Astrocyte of the spinal cord (primary cell): ENCODE data around the gene TSPAN31.
A peak's percentile ranks its signal among the peaks of the same experiment; 100 is the strongest.
"Not testable (repeated sequence)": the region's sequence is repeated elsewhere in the genome, so short reads cannot be mapped to it uniquely, and the experiment has no call there.

Experiments used
- DNase-seq: peaks from one replicate; pipeline ENCODE4 v3.0.0; 2011; ENCODE audit warnings: low read depth, low spot score
- H3K4me3 ChIP-seq: 2 replicates; pipeline ENCODE4 v1.5.1; 2011; ENCODE audit warnings: low read depth, mild to moderate bottlenecking, low read length, moderate library complexity
- in situ Hi-C: cut with HindIII; loops from 2 replicates; pipeline ENCODE4 v1.10.0; 2017; ENCODE audit warnings: low sequenced_read_pairs
- TF ChIP-seq, protein P1 (sequence below): IDR thresholded peaks from 2 replicates; pipeline ENCODE4 v1.5.1; 2012; ENCODE audit warnings: low read depth, mild to moderate bottlenecking, low read length, inconsistent platforms

TSPAN31 gene

GRCh38 chr12:57767876-57768275 is 23.0 kb downstream of the TSPAN31 start:
- in situ Hi-C loops: no loop called here
- no peak for DNase-seq
- H3K4me3 ChIP-seq: no peak overlapping the region
- TF ChIP-seq, protein P1, sequence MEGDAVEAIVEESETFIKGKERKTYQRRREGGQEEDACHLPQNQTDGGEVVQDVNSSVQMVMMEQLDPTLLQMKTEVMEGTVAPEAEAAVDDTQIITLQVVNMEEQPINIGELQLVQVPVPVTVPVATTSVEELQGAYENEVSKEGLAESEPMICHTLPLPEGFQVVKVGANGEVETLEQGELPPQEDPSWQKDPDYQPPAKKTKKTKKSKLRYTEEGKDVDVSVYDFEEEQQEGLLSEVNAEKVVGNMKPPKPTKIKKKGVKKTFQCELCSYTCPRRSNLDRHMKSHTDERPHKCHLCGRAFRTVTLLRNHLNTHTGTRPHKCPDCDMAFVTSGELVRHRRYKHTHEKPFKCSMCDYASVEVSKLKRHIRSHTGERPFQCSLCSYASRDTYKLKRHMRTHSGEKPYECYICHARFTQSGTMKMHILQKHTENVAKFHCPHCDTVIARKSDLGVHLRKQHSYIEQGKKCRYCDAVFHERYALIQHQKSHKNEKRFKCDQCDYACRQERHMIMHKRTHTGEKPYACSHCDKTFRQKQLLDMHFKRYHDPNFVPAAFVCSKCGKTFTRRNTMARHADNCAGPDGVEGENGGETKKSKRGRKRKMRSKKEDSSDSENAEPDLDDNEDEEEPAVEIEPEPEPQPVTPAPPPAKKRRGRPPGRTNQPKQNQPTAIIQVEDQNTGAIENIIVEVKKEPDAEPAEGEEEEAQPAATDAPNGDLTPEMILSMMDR: no peak

DNA sequence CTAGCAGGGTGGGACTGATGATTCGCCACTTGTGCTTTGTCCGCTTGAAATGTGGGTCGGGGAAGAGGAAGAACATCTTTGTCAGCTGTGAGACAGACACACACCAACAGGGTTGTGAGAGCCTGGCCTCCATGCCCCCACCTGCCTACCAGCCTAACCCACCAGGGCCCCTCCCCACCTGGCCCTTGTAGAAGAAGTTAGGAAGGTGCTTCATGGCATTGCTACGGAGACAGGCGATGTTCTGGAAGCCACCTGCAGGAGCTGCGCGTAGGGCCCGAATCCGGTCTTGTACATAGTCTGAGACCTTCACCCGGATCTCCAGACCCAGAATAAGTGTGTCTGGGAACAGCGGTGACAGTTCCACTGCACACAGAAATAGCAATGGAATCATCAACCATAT is 24.8 kb downstream of the TSPAN31 start:
- no peak overlapping the region for H3K4me3 ChIP-seq
- in situ Hi-C loops: no loop called here
- no peak for DNase-seq
- TF ChIP-seq, protein P1: no peak

- H3K4me3 ChIP-seq: no peak overlapping the region
- no peak for DNase-seq
- TF ChIP-seq, protein P1: no peak
- in situ Hi-C loops: no loop called here
Observed at GRCh38 chr12:57770734-57771133, 25.9 kb downstream of the TSPAN31 start.

DNA sequence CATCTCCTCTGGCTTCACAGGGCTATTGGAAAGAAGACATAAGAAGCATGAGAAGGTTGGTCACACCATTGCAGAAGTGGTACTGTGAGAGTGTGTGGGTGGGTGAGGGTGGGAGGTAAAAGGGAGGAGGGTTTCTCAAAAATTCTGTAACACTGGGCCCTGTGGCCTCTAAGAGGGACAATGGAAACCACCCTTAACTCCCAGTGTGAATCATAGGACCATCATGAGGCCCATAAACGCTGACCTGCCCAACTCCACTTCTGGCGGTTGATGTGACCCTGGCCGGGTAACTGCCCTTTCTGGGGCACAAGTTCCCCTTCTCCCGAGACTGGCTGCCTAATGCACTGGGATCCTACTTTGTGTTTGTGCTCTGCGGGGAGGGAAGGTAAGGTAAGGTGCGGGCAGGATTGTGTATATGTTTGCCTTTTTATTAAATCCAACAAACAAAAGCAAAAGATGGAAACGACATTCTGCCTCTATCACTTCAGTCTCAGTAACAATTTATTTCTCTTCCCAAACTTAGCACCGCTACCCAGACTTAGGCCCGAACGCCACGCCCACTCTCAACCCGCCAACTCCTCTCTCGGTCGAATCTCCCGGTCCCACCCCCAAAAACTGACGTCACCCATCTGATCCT is 26.5 kb downstream of the TSPAN31 start:
- in situ Hi-C loops: no loop called here
- no peak for DNase-seq
- H3K4me3 ChIP-seq: peak overlapping the region; percentile 70
- TF ChIP-seq, protein P1: no peak

DNA sequence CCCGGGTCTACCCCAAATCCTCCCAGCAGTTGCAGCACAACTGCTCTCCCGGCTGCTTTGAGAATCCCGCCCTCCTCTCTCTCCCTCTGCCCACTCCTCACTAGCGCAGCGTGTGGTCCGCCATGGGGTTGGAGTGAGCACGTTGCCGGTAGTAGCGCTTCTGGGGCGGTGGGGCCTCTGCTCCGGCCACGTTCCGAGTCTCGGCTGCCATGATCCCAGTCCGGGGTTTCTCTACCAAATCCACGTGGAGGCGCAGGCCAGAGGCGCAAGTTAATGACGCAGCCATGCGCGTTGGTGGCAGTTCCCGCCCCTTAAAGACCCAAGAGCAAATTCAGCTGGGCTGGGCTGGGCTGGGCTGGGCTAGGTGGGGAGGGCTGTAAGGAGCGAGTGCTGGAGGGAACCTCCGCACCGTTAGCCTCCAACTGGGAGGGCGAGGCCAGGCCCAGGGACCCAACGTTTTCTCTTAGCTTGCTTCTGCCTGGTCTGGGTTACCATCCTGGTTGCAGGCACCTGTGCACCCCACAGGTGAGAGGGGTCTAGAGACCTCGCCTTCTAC is 27.1 kb downstream of the TSPAN31 start, which contains the start of gene METTL1:
METTL1 (minus strand) TSS at position 233 of the 556 bp plus-strand sequence; CDS start at position 211, 22 bp downstream.
- peak; percentile 99 for DNase-seq
- in situ Hi-C loops: no loop called here
- TF ChIP-seq, protein P1: no peak
- H3K4me3 ChIP-seq: peak within 1 kb of the TSS; percentile 70

GRCh38 chr12:57772429-57773322 is 27.8 kb downstream of the TSPAN31 start, which contains the start of gene EEF1AKMT3:
Gene EEF1AKMT3 (plus strand): TSS chr12:57772614. CDS start chr12:57772725, 111 bp downstream.
- peak within 1 kb of the TSS; percentile 70 for H3K4me3 ChIP-seq
- in situ Hi-C loops: no loop called here
- no peak for DNase-seq
- TF ChIP-seq, protein P1: no peak

GRCh38 chr12:57774634-57775033 is 29.8 kb downstream of the TSPAN31 start:
- in situ Hi-C loops, DNase-seq, H3K4me3 ChIP-seq: not testable (repeated sequence)
